Effector memory CD8-positive, alpha-beta T cell (primary cell): Measurements from ENCODE around the gene UCK2.

Source experiments
- ATAC-seq: fragments of 150-1000 bp; cut with Tn5 transposase; replicated peaks from 2 replicates; pipeline ENCODE4 v1.10.0; 2021; ENCODE audit warnings: mild to moderate bottlenecking, moderate library complexity
- DNase-seq, 3 experiments: peaks; one replicate each; pipeline ENCODE4 v3.0.0; 2021
- H3K27ac Mint-ChIP-seq, 2 donors: one replicate each; pipeline ENCODE4 v1.8.0; 2022; ENCODE audit warnings: mild to moderate bottlenecking in 2 of 2, mixed read lengths in 2 of 2, moderate library complexity in 2 of 2
- H3K27me3 Mint-ChIP-seq, 2 donors: one replicate each; pipeline ENCODE4 v1.8.0; 2022; ENCODE audit warnings: mixed read lengths in 2 of 2
- H3K36me3 Mint-ChIP-seq: one replicate; pipeline ENCODE4 v1.8.0; 2022; ENCODE audit warnings: mild to moderate bottlenecking, moderate library complexity, mixed read lengths; ENCODE audit not compliant: insufficient read depth
- H3K4me1 Mint-ChIP-seq, 2 donors: one replicate each; pipeline ENCODE4 v1.8.0; 2022; ENCODE audit warnings: low read depth in 2 of 2, mixed read lengths in 2 of 2
- H3K4me3 Mint-ChIP-seq, 2 donors: one replicate each; pipeline ENCODE4 v1.8.0; 2022; ENCODE audit warnings: mild to moderate bottlenecking in 2 of 2, mixed read lengths in 2 of 2, moderate library complexity in 2 of 2
- H3K9me3 Mint-ChIP-seq, 2 donors: one replicate each; pipeline ENCODE4 v1.8.0; 2022; ENCODE audit warnings: mixed read lengths in 2 of 2

Gene UCK2

DNA sequence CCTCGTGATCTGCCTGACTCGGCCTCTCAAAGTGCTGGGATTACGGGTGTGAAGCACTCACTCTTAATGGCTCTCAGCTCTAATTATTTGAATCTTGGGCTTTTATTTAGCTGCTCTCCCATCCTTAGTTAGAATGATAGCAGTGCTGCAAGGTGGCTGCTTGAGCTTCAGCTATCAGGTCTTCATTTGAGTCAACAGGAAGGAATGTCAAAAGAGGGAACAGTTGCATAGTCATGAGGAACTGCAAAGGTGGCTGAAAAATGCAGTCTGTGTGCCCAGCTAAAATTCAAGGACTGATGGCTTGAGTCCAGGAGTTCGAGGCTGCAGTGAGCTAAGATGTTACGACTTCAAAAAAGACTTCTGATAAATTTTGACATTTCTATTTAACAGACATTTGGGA is 55.6 kb downstream of the UCK2 start:
- ATAC-seq (no peak), DNase-seq (no peak)
- Mint-ChIP-seq H3K27ac (no peak overlapping the region), H3K4me3 (no peak overlapping the region), H3K27me3 (no peaks in the 10 kb centered on the region), H3K4me1 (peaks cover 7% of the 10 kb centered on the region in 2 donors), H3K36me3 (no peaks in the 10 kb centered on the region), H3K9me3 (no peaks in the 10 kb centered on the region)

DNA sequence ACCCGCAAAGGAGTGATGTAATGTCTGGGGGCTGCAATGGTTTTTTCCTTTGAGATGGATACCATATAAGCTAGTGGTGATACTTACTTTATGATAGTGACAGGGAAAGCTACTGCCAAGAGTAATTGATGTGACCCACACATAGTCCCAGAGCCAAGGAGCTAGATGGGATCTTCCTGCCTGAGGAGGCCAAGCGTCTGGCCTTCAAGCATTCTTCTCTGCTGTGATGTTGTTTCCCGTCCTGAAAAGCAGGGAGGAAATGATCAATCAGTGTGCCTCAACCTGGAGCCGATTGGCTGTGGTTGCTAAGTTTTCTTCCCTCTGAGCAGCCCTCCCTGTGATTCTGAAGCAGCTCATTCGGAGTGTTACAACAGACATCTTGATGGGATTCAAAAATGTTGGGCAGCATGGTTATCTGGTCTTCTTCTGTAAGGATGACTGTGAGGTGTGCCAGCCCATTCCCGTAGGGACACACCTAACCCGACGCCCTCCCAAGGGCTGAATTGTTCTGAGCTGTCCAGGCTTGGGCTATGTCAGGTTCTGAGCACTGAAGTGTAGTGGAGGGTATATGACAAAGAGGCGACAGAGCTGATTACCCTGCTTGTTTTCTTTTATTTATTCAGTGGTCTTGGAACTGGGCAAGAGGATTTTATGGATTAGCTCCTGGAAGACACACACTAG is 56.7 kb downstream of the UCK2 start:
- no peak overlapping the region for H3K4me3 Mint-ChIP-seq
- ATAC-seq (no peak), DNase-seq (no peak)
- no peaks in the 10 kb centered on the region for H3K9me3 Mint-ChIP-seq
- no peak overlapping the region for H3K27ac Mint-ChIP-seq
- H3K36me3 Mint-ChIP-seq, result no peaks in the 10 kb centered on the region
- H3K4me1 Mint-ChIP-seq, result peaks cover 6 to 7% of the 10 kb centered on the region in 2 donors
- no peaks in the 10 kb centered on the region for H3K27me3 Mint-ChIP-seq

GRCh38 chr1:165884690-165885304 is 57.4 kb downstream of the UCK2 start:
- no peak for ATAC-seq
- Mint-ChIP-seq H3K36me3 (no peaks in the 10 kb centered on the region), H3K4me3 (no peak overlapping the region), H3K4me1 (peaks cover 4 to 6% of the 10 kb centered on the region in 2 donors), H3K27ac (no peak overlapping the region), H3K27me3 (no peaks in the 10 kb centered on the region), H3K9me3 (no peaks in the 10 kb centered on the region)
- no peak for DNase-seq

GRCh38 chr1:165885305-165885694 is 57.9 kb downstream of the UCK2 start:
- H3K4me1 Mint-ChIP-seq, result peaks cover 0 to 6% of the 10 kb centered on the region in 2 donors
- no peaks in the 10 kb centered on the region for H3K27me3 Mint-ChIP-seq
- no peak overlapping the region for H3K27ac Mint-ChIP-seq

GRCh38 chr1:165886193-165886592 is 58.8 kb downstream of the UCK2 start:
- Mint-ChIP-seq H3K27ac (peak overlapping the region in 1 of 2 donors; percentile 6), H3K4me1 (peaks cover 0 to 7% of the 10 kb centered on the region in 2 donors), H3K9me3 (no peaks in the 10 kb centered on the region), H3K36me3 (no peaks in the 10 kb centered on the region), H3K27me3 (no peaks in the 10 kb centered on the region), H3K4me3 (no peak overlapping the region)
- ATAC-seq, result no peak
- no peak for DNase-seq

More at GRCh38 chr1:165885305-165885694, 57.9 kb downstream of the UCK2 start:
- ATAC-seq, result no peak
- no peak for DNase-seq
- Mint-ChIP-seq H3K9me3 (no peaks in the 10 kb centered on the region), H3K4me3 (no peak overlapping the region), H3K36me3 (no peaks in the 10 kb centered on the region)

GRCh38 chr1:165886983-165887382 is 59.6 kb downstream of the UCK2 start:
- no peak for ATAC-seq
- H3K9me3 Mint-ChIP-seq, result no peaks in the 10 kb centered on the region
- H3K27ac Mint-ChIP-seq, result peak overlapping the region in 1 of 2 donors; percentile 6
- no peak overlapping the region for H3K4me3 Mint-ChIP-seq
- DNase-seq, result no peak
- no peaks in the 10 kb centered on the region for H3K36me3 Mint-ChIP-seq
- H3K27me3 Mint-ChIP-seq, result no peaks in the 10 kb centered on the region
- peaks cover 0 to 8% of the 10 kb centered on the region in 2 donors for H3K4me1 Mint-ChIP-seq

GRCh38 chr1:165887877-165888551 is 60.6 kb downstream of the UCK2 start:
- DNase-seq, result no peak
- H3K9me3 Mint-ChIP-seq, result no peaks in the 10 kb centered on the region
- no peak overlapping the region for H3K4me3 Mint-ChIP-seq
- no peaks in the 10 kb centered on the region for H3K27me3 Mint-ChIP-seq
- no peaks in the 10 kb centered on the region for H3K36me3 Mint-ChIP-seq
- peaks cover 0 to 8% of the 10 kb centered on the region in 2 donors for H3K4me1 Mint-ChIP-seq
- ATAC-seq, result no peak
- peak overlapping the region in 1 of 2 donors; percentile 49 for H3K27ac Mint-ChIP-seq

- no peaks in the 10 kb centered on the region for H3K27me3 Mint-ChIP-seq
- peak overlapping the region in 1 of 2 donors; percentile 49 for H3K27ac Mint-ChIP-seq
- no peaks in the 10 kb centered on the region for H3K9me3 Mint-ChIP-seq
- no peak overlapping the region for H3K4me3 Mint-ChIP-seq
- DNase-seq (no peak), ATAC-seq (no peak)
- H3K4me1 Mint-ChIP-seq, result peaks cover 0 to 8% of the 10 kb centered on the region in 2 donors
- no peaks in the 10 kb centered on the region for H3K36me3 Mint-ChIP-seq
Measured at GRCh38 chr1:165888552-165888920, 61.1 kb downstream of the UCK2 start.

GRCh38 chr1:165890684-165891083 is 63.3 kb downstream of the UCK2 start:
- Mint-ChIP-seq H3K4me1 (peaks cover 0 to 6% of the 10 kb centered on the region in 2 donors), H3K27me3 (no peaks in the 10 kb centered on the region), H3K27ac (no peak overlapping the region), H3K4me3 (no peak overlapping the region), H3K36me3 (no peaks in the 10 kb centered on the region), H3K9me3 (no peaks in the 10 kb centered on the region)
- ATAC-seq, result no peak
- no peak for DNase-seq

DNA sequence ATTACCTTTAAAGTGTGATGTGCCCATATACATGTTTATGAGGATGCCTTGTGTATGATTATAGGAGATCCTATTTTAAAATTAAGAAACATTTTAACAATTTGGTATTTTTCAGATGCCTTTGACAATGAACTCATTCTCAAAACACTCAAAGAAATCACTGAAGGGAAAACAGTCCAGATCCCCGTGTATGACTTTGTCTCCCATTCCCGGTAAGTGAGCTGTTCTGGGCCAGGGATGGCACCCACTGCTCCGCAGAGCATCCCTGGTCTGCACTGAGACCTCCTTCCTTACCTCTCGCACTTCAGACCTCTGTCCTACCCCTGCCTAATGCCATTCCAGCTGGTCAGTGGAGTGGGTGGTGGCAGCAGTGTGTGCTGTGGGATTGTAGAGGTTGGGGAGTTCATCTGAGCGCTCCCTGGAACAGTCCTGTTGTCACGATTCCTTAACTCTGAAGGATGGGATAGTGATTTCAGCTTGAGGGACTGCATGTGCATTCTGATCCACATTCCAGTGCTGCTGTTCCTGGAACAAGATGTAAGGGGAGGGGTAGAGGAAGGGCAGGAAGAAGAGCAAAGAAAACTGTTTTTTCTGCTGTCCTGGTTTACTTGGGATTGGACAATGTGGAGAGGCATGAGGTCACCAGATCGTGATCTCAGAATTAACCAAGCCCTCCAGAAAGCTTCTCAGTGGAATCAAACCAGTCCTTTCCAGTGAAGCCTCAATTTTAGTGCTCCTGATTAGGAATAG is 63.9 kb downstream of the UCK2 start:
- Mint-ChIP-seq H3K27me3 (no peaks in the 10 kb centered on the region), H3K4me3 (no peak overlapping the region), H3K36me3 (no peaks in the 10 kb centered on the region), H3K9me3 (no peaks in the 10 kb centered on the region), H3K4me1 (peaks cover 0 to 4% of the 10 kb centered on the region in 2 donors), H3K27ac (no peak overlapping the region)
- ATAC-seq (no peak), DNase-seq (no peak)

DNA sequence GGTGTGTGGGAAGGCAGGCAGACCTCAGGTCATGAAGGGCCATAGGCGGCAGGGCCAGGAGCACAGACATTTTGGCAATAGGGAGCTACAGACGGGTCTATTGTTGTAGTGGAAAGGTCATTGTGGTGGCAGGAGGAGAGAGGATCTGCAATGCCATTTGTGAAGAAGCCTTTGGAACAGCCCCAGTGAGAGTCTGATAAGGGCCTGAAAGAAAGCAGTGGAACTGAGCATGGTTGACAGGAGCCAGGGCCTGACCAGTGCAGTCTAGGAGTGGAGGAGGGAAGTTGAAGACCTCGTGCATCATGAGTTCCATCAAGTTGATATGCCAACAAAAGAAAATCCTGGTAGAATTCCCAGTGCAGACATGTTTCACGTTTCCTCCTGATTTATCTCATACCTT is 65.5 kb downstream of the UCK2 start:
- H3K4me3 Mint-ChIP-seq, result no peak overlapping the region
- H3K9me3 Mint-ChIP-seq, result no peaks in the 10 kb centered on the region
- no peak overlapping the region for H3K27ac Mint-ChIP-seq
- ATAC-seq (no peak), DNase-seq (no peak)
- H3K4me1 Mint-ChIP-seq, result peaks cover 9 to 10% of the 10 kb centered on the region in 2 donors
- H3K27me3 Mint-ChIP-seq, result no peaks in the 10 kb centered on the region
- H3K36me3 Mint-ChIP-seq, result no peaks in the 10 kb centered on the region

- Mint-ChIP-seq H3K27me3 (no peaks in the 10 kb centered on the region), H3K36me3 (no peaks in the 10 kb centered on the region), H3K27ac (no peak overlapping the region), H3K9me3 (no peaks in the 10 kb centered on the region), H3K4me3 (no peak overlapping the region), H3K4me1 (peaks cover 9 to 10% of the 10 kb centered on the region in 2 donors)
- ATAC-seq (no peak), DNase-seq (no peak)
Measured at GRCh38 chr1:165893507-165893906, 66.1 kb downstream of the UCK2 start.

- Mint-ChIP-seq H3K4me3 (no peak overlapping the region), H3K27me3 (no peaks in the 10 kb centered on the region), H3K36me3 (no peaks in the 10 kb centered on the region), H3K9me3 (no peaks in the 10 kb centered on the region), H3K27ac (no peak overlapping the region), H3K4me1 (peaks cover 9 to 10% of the 10 kb centered on the region in 2 donors)
- ATAC-seq, result no peak
- DNase-seq, result no peak
Measured at GRCh38 chr1:165894591-165894990, 67.2 kb downstream of the UCK2 start.
